Measurements from ENCODE around the gene NECTIN3. TPM values are rescaled to one million over a fixed set of nuclear protein-coding genes. Genes with fewer than 3 reads are reported as not detected.

The NECTIN3 gene, protein sequence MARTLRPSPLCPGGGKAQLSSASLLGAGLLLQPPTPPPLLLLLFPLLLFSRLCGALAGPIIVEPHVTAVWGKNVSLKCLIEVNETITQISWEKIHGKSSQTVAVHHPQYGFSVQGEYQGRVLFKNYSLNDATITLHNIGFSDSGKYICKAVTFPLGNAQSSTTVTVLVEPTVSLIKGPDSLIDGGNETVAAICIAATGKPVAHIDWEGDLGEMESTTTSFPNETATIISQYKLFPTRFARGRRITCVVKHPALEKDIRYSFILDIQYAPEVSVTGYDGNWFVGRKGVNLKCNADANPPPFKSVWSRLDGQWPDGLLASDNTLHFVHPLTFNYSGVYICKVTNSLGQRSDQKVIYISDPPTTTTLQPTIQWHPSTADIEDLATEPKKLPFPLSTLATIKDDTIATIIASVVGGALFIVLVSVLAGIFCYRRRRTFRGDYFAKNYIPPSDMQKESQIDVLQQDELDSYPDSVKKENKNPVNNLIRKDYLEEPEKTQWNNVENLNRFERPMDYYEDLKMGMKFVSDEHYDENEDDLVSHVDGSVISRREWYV
- total RNA-seq = 10 to 100 TPM; 17.1 to 33.0 (median 19.7) TPM

DNA sequence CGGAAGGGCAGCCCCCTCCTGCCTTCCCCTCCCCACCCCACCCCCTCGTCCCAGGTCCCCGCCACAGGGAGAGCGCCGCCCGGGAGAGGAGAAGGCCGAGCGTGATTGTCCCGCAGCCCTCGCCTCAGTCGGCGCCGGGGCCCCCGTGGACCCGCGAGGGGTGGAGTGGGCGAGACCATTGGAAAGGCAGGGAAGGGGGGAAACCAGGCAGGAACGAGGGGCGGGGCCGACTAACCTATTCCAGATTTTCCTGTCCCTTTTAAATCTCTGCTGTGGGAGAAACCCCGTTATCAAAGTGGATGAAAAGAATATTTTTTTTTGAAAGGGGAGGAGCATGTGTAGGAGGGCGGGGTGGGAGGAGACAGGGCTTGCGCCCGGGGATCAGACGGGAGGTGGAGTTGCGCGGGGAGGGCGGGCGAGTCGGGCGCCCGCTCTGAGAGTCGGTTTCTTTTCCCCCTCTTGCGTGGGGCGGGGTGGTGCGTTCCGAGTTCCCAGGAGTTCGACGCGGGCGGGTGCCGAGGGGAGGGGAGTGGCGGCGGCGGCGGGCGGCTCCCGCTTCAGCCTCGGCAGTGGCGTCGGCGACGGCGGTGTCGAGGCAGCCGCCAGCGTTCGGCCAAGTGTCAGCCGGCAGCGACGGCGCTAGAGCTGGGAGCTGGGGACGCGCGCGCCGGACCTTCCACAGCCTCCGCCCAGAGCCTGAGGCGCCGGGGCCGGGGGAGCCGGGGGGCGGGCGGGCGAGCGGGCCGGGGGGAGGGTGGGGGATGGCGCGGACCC, at the start of gene NECTIN3:
Gene NECTIN3 (plus strand): TSS at position 560 of the 774 bp plus-strand sequence. CDS start 202 bp downstream, at position 762.
- intact Hi-C loops (cut with DNase I; ENCODE audit: low total_unique reads) = no loop called here
- H3K4me1 ChIP-seq = peaks cover 0 to 3% of the 10 kb centered on the region in 2 donors
- peak in 2 of 3 donors; percentile 35 to 51 for TF ChIP-seq POLR2AphosphoS5 (IDR thresholded peaks at IDR 0.05)
- TF ChIP-seq, protein P1, sequence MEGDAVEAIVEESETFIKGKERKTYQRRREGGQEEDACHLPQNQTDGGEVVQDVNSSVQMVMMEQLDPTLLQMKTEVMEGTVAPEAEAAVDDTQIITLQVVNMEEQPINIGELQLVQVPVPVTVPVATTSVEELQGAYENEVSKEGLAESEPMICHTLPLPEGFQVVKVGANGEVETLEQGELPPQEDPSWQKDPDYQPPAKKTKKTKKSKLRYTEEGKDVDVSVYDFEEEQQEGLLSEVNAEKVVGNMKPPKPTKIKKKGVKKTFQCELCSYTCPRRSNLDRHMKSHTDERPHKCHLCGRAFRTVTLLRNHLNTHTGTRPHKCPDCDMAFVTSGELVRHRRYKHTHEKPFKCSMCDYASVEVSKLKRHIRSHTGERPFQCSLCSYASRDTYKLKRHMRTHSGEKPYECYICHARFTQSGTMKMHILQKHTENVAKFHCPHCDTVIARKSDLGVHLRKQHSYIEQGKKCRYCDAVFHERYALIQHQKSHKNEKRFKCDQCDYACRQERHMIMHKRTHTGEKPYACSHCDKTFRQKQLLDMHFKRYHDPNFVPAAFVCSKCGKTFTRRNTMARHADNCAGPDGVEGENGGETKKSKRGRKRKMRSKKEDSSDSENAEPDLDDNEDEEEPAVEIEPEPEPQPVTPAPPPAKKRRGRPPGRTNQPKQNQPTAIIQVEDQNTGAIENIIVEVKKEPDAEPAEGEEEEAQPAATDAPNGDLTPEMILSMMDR (IDR thresholded peaks at IDR 0.05) = no peak
- peak; percentile 5 for TF ChIP-seq POLR2A (IDR thresholded peaks at IDR 0.05)
- H3K36me3 ChIP-seq = no peaks in the 10 kb centered on the region
- H3K4me3 ChIP-seq = peak within 1 kb of the TSS; percentile 83 to 95 (median 90)
- H3K9me3 ChIP-seq = no peaks in the 10 kb centered on the region
- peak within 1 kb of the TSS; percentile 79 to 92 for H3K27ac ChIP-seq
- peaks cover 0 to 4% of the 10 kb centered on the region in 2 donors for H3K27me3 ChIP-seq
- DNase-seq (ENCODE audit: low spot score in 2 of 2) = peak; percentile 77 to 82

DNA sequence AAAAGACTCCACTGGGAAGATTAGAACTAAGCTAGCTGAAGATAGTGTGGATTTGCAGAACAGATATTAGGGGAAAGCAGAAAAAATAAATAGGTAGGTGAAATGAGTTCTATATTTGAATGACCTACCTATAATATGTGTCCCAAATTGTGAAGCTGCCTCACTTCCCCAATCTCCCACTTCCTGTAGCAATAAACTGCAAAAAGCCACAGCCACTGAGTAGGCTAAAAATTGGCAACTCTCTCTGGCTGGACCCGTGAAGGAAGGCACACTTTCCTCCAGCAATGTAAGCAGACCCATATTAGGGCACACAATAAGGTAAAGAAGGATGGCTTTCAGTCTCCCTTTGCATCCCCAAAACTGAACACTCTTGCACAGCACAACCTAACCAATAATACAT, 43.7 kb upstream of the NECTIN3 start:
- no peak for DNase-seq (ENCODE audit: low spot score in 2 of 2)
- no peaks in the 10 kb centered on the region for H3K36me3 ChIP-seq
- no peak overlapping the region for H3K4me3 ChIP-seq
- H3K9me3 ChIP-seq = no peaks in the 10 kb centered on the region
- no peaks in the 10 kb centered on the region for H3K27me3 ChIP-seq
- TF ChIP-seq, protein P1 (IDR thresholded peaks at IDR 0.05) = no peak
- TF ChIP-seq POLR2A (IDR thresholded peaks at IDR 0.05) (no peak), POLR2AphosphoS5 (IDR thresholded peaks at IDR 0.05) (no peak)
- H3K27ac ChIP-seq = no peak overlapping the region
- no peaks in the 10 kb centered on the region for H3K4me1 ChIP-seq
- intact Hi-C loops (cut with DNase I; ENCODE audit: low total_unique reads) = no loop called here

DNA sequence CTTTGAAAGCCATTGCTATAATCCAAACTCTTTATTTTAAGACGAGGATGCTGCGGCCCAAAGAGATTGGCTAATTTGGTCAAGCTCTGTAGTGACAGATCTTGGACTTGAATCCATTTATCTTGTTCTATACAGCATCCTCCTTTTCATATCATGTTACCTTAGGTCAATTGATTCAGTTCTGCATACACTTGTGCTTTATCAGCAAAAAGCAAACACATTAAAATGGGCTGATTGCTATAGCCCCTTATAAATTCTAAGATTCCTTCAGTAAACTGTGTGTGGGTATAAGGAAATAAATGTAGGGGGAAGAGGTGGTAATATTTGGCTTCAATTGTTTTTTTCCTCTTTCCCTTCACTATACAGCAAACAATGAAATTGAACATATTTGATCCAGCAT, 40.1 kb upstream of the NECTIN3 start:
- Histone ChIP-seq H3K9me3 (peaks cover 5 to 8% of the 10 kb centered on the region in 2 donors), H3K27me3 (no peaks in the 10 kb centered on the region), H3K4me3 (no peak overlapping the region), H3K27ac (no peak overlapping the region), H3K36me3 (no peaks in the 10 kb centered on the region), H3K4me1 (no peaks in the 10 kb centered on the region)
- TF ChIP-seq, protein P1 (IDR thresholded peaks at IDR 0.05) = no peak
- TF ChIP-seq POLR2AphosphoS5 (IDR thresholded peaks at IDR 0.05) = no peak
- TF ChIP-seq POLR2A (IDR thresholded peaks at IDR 0.05) = no peak
- intact Hi-C loops (cut with DNase I; ENCODE audit: low total_unique reads) = no loop called here
- no peak for DNase-seq (ENCODE audit: low spot score in 2 of 2)

DNA sequence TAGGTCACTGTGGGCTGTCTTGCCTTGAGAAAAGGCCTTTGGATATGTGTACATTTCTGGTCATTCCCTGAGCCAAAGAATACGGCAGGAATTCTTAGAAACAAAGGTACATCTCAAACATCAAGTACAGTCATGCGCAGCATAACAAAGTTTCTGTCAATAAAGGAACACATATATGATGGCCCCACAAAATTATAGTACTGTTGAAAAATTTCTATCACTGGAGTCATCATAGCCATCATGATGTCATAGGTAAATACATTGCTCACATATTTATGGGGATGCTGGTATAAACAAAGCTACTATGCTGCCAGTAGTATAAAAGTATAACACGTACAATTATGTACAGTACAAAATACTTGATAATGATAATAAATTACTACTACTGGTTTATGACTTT, 38.9 kb upstream of the NECTIN3 start:
- DNase-seq (ENCODE audit: low spot score in 2 of 2) = no peak
- Histone ChIP-seq H3K27ac (no peak overlapping the region), H3K4me3 (no peak overlapping the region), H3K36me3 (no peaks in the 10 kb centered on the region), H3K4me1 (no peaks in the 10 kb centered on the region), H3K9me3 (peaks cover 8 to 12% of the 10 kb centered on the region in 2 donors), H3K27me3 (no peaks in the 10 kb centered on the region)
- no peak for TF ChIP-seq POLR2AphosphoS5 (IDR thresholded peaks at IDR 0.05)
- TF ChIP-seq, protein P1 (IDR thresholded peaks at IDR 0.05) = no peak
- no peak for TF ChIP-seq POLR2A (IDR thresholded peaks at IDR 0.05)
- intact Hi-C loops (cut with DNase I; ENCODE audit: low total_unique reads) = no loop called here

All from breast epithelium (tissue), 4 donors.